ENCODE measurements around the gene C12orf50. TPM values are rescaled to one million over a fixed set of nuclear protein-coding genes. Genes with fewer than 3 reads are reported as not detected.

C12orf50 gene, protein sequence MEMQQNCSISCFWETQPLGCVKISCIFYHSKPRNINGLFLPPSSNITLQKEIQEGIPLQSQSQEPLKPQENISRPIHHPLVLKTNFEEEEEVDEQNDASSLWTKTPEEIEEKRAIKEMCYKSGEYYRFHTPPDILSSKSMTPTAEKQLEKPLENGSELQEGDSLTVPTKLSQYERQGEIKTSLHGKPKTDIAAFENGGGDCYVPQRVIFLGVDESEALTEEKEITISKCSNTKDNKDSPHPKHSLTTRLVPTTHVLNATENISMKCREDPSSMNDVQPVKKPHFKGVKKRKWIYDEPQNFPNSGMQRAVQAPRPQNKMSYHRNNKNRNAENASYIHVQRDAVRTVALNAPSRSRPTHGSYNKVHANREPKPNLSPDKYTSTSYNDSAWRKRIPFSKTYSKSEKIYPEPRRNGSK
- not detected for total RNA-seq

DNA sequence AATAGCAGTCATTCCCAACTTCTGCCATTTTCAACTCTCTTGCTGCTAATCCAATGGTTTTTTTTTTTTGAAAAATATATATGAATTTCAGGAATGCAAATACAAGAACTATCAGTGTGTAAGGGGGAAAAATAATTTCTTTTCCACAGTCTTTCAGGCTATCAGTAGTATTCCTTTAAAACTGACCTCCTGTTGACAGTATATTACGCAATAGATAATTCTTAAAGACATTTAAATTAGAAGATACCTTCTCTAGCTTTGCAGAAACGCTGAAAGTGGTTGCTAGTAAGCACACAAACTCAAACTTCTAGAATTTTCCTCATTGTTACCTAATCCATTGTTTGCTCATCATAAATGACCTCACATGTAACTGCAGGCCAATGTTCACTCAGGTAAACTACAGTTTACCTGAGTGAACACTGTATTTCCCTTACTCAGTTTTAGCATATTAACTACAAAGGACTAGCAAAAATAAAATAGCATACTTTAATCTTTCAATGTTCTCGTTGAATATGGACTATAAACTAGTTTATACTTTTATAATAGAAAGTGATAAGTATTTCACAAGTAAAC lies at the start of gene C12orf50:
Gene C12orf50 (minus strand): TSS at position 309 of the 573 bp plus-strand sequence. CDS start 2,439 bp downstream, outside the sequence.
- no peaks in the 10 kb centered on the region for H3K27me3 ChIP-seq
- no peak for ATAC-seq
- H3K27ac ChIP-seq, result no peak within 1 kb of the TSS
- no peaks in the 10 kb centered on the region for H3K9me3 ChIP-seq
- no peaks in the 10 kb centered on the region for H3K36me3 ChIP-seq
- no peaks in the 10 kb centered on the region for H3K4me1 ChIP-seq
- TF ChIP-seq POLR2A (IDR thresholded peaks at IDR 0.05) (no peak), EP300 (IDR thresholded peaks at IDR 0.05) (no peak), POLR2AphosphoS5 (IDR thresholded peaks at IDR 0.05) (no peak)
- TF ChIP-seq, protein P1, sequence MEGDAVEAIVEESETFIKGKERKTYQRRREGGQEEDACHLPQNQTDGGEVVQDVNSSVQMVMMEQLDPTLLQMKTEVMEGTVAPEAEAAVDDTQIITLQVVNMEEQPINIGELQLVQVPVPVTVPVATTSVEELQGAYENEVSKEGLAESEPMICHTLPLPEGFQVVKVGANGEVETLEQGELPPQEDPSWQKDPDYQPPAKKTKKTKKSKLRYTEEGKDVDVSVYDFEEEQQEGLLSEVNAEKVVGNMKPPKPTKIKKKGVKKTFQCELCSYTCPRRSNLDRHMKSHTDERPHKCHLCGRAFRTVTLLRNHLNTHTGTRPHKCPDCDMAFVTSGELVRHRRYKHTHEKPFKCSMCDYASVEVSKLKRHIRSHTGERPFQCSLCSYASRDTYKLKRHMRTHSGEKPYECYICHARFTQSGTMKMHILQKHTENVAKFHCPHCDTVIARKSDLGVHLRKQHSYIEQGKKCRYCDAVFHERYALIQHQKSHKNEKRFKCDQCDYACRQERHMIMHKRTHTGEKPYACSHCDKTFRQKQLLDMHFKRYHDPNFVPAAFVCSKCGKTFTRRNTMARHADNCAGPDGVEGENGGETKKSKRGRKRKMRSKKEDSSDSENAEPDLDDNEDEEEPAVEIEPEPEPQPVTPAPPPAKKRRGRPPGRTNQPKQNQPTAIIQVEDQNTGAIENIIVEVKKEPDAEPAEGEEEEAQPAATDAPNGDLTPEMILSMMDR (IDR thresholded peaks at IDR 0.05), result no peak
- WGBS, 2 donors (ENCODE audit: low coverage in 1 of 2), result 56 to 57% methylated on average over 3 of the region's 3 CpGs
- no peak within 1 kb of the TSS for H3K4me3 ChIP-seq

DNA sequence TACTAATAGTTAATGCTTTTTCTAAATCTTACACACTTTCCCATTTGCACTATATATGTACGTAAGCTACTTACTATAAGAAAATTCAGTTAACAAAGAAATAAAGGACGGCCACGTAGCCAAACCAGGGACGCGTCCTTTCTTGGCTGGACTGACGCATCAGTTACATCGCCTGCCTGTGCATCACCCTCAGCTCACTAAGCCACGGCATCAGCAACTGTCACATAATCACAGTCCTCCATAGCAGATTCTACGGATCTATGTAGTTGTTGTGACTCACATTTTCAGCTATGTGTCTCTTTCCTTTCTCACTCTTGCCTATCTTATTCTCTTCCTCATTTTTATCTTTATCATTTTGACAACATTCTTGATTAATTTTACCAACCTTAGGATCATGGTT lies 38.1 kb upstream of the C12orf50 start:
- TF ChIP-seq POLR2A (IDR thresholded peaks at IDR 0.05) (no peak), EP300 (IDR thresholded peaks at IDR 0.05) (no peak), POLR2AphosphoS5 (IDR thresholded peaks at IDR 0.05) (no peak)
- TF ChIP-seq, protein P1 (IDR thresholded peaks at IDR 0.05), result no peak
- no peaks in the 10 kb centered on the region for H3K9me3 ChIP-seq
- ATAC-seq, result no peak
- 88 to 95% methylated on average over 9 of the region's 9 CpGs for WGBS, 2 donors (ENCODE audit: low coverage in 1 of 2)
- no peaks in the 10 kb centered on the region for H3K27me3 ChIP-seq
- H3K36me3 ChIP-seq, result peaks cover 0 to 35% of the 10 kb centered on the region in 2 donors
- H3K27ac ChIP-seq, result no peak overlapping the region
- H3K4me3 ChIP-seq, result no peak overlapping the region
- H3K4me1 ChIP-seq, result no peaks in the 10 kb centered on the region

DNA sequence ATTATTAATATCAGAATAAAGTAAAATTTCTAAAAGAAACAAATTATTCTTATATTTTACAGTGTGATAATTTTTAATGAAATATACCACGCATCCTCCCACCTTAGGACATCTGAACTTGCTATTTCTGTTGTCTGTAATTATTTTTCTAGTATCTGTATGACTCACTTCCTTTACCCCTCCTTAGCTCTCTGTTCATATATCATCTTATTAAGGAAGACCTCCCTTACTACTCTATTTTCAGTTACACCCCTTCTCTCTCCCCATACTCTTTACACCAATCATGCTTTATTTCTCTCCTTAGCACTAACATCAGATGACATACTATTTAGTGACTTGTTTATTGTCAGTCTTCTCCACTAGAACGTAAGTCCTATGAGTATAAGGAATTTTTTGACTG lies 34.2 kb upstream of the C12orf50 start:
- no peaks in the 10 kb centered on the region for H3K4me1 ChIP-seq
- no peak overlapping the region for H3K27ac ChIP-seq
- peaks cover 0 to 41% of the 10 kb centered on the region in 2 donors for H3K36me3 ChIP-seq
- ATAC-seq, result no peak
- TF ChIP-seq POLR2AphosphoS5 (IDR thresholded peaks at IDR 0.05) (no peak), POLR2A (IDR thresholded peaks at IDR 0.05) (no peak), EP300 (IDR thresholded peaks at IDR 0.05) (no peak)
- TF ChIP-seq, protein P1 (IDR thresholded peaks at IDR 0.05), result no peak
- H3K4me3 ChIP-seq, result no peak overlapping the region
- WGBS, 2 donors (ENCODE audit: low coverage in 1 of 2), result 94 to 95% methylated on average over 2 of the region's 2 CpGs
- no peaks in the 10 kb centered on the region for H3K9me3 ChIP-seq
- no peaks in the 10 kb centered on the region for H3K27me3 ChIP-seq

DNA sequence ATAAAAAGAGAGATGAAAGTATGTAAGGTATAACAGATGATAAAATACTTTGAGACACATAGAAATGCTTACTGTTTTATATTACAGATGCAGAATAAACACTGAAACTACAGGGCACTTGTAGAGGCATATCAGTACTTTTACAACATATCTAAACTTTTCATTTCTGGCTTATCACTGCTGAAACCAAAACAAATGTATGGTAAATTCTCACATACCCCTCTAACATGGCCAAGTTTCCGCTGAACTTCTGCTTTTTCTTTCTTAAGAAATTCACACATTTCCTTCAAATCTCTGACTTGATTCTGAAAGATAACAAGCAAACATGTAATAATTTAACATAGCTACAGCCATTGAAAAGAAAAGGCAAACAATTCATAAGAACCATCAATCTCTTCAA lies 33.3 kb upstream of the C12orf50 start:
- 94 to 100% methylated on average over 1 of the region's 1 CpG for WGBS, 2 donors (ENCODE audit: low coverage in 1 of 2)
- H3K36me3 ChIP-seq, result peaks cover 0 to 45% of the 10 kb centered on the region in 2 donors
- no peaks in the 10 kb centered on the region for H3K4me1 ChIP-seq
- ATAC-seq, result no peak
- TF ChIP-seq POLR2AphosphoS5 (IDR thresholded peaks at IDR 0.05) (no peak), EP300 (IDR thresholded peaks at IDR 0.05) (no peak), POLR2A (IDR thresholded peaks at IDR 0.05) (no peak)
- TF ChIP-seq, protein P1 (IDR thresholded peaks at IDR 0.05), result no peak
- no peaks in the 10 kb centered on the region for H3K27me3 ChIP-seq
- H3K9me3 ChIP-seq, result no peaks in the 10 kb centered on the region
- H3K4me3 ChIP-seq, result no peak overlapping the region
- H3K27ac ChIP-seq, result no peak overlapping the region

DNA sequence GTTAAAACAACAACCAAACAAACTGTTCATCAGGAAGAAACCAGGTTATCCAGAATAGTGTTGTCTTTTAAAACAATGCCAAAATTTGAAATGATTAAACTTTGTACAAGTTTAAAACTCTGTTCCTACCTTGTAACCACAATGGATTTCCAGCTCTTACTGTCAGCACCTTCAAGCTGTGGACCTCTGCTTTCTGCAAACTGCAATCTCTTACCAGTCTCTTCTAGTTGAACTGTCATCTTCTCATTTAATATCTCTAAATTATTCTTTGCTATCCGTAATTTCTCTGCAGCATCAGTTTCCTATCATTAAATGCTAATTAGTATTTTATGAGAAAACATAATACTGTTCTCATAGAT lies 29.5 kb upstream of the C12orf50 start:
- no peaks in the 10 kb centered on the region for H3K9me3 ChIP-seq
- H3K36me3 ChIP-seq, result peaks cover 0 to 64% of the 10 kb centered on the region in 2 donors
- no peak for ATAC-seq
- 56 to 88% methylated on average over 1 of the region's 1 CpG for WGBS, 2 donors (ENCODE audit: low coverage in 1 of 2)
- TF ChIP-seq POLR2AphosphoS5 (IDR thresholded peaks at IDR 0.05) (no peak), POLR2A (IDR thresholded peaks at IDR 0.05) (no peak), EP300 (IDR thresholded peaks at IDR 0.05) (no peak)
- TF ChIP-seq, protein P1 (IDR thresholded peaks at IDR 0.05), result no peak
- no peak overlapping the region for H3K27ac ChIP-seq
- no peaks in the 10 kb centered on the region for H3K4me1 ChIP-seq
- no peaks in the 10 kb centered on the region for H3K27me3 ChIP-seq
- no peak overlapping the region for H3K4me3 ChIP-seq

Data from gastroesophageal sphincter (tissue), 4 donors.